ENCODE results near the gene DLX1. TPM values are rescaled to one million over a fixed set of nuclear protein-coding genes. Genes with fewer than 3 reads are reported as not detected.

Gene DLX1
- total and polyA plus RNA-seq, 2 donors: 0.09 to 0.23 TPM

DNA sequence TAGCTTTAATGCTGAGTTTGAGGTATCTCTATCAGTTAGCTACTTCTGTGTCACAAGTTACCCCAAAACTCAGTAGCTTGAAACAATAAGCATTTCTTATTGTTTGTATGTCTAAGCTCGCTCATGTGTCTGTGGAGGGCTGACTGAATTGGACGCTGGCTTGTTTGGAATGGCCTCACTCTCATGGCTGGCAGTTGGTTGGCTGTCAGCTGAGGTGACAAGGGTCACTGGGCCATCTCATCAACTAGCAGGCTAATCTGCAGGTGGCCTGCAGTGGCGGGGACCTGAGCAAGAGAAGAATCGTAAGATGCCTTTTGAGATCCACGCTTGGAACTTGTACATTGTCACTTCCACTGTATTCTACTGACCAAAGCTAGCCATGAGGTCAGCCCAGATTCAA is 30.8 kb downstream of the DLX1 start:
- H3K9me3 ChIP-seq (ENCODE audit: control insufficient read depth in 2 of 2, insufficient read depth in 1 of 2, low read length in 1 of 2): no peaks in the 10 kb centered on the region
- H3K4me1 ChIP-seq (ENCODE audit: control insufficient read depth in 2 of 2, insufficient read depth in 2 of 2, low read length in 2 of 2): no peaks in the 10 kb centered on the region
- WGBS: 96% methylated on average over 5 of the region's 5 CpGs
- no peak overlapping the region for H3K27ac ChIP-seq (ENCODE audit: low read depth in 1 of 2, low read length in 1 of 2)
- H3K4me3 ChIP-seq (ENCODE audit: low read length in 2 of 2): no peak overlapping the region
- no peak for DNase-seq (ENCODE audit: low read depth in 6 of 9, low spot score in 9 of 9)
- peaks cover 0 to 5% of the 10 kb centered on the region in 2 donors for H3K27me3 ChIP-seq (ENCODE audit: control insufficient read depth in 2 of 2, insufficient read depth in 1 of 2, low read length in 1 of 2)
- no peaks in the 10 kb centered on the region for H3K36me3 ChIP-seq (ENCODE audit: control insufficient read depth in 2 of 2, insufficient read depth in 2 of 2, low read length in 1 of 2)

DNA sequence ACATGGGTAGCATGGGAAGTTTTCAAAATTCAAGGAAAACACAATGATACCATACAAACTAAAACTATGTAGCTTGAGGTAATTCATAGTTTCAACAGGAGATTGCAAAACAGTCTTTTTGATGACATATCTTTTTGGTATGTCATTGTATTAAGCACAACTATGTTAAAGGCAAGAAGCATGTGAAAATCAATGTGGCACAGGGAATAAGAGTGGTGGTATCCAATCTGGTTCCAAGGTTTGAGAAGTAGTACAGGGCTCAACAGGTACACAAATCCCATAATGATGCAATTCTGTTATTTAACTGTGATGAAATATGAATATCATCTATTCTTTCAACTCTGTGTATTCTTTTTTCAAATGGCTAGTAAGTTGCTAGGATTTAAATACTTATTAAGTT is 33.8 kb downstream of the DLX1 start:
- H3K27ac ChIP-seq (ENCODE audit: low read depth in 1 of 2, low read length in 1 of 2): no peak overlapping the region
- no peaks in the 10 kb centered on the region for H3K36me3 ChIP-seq (ENCODE audit: control insufficient read depth in 2 of 2, insufficient read depth in 2 of 2, low read length in 1 of 2)
- H3K4me1 ChIP-seq (ENCODE audit: control insufficient read depth in 2 of 2, insufficient read depth in 2 of 2, low read length in 2 of 2): no peaks in the 10 kb centered on the region
- no peak overlapping the region for H3K4me3 ChIP-seq (ENCODE audit: low read length in 2 of 2)
- H3K27me3 ChIP-seq (ENCODE audit: control insufficient read depth in 2 of 2, insufficient read depth in 1 of 2, low read length in 1 of 2): no peaks in the 10 kb centered on the region
- DNase-seq (ENCODE audit: low read depth in 6 of 9, low spot score in 9 of 9): no peak
- no peaks in the 10 kb centered on the region for H3K9me3 ChIP-seq (ENCODE audit: control insufficient read depth in 2 of 2, insufficient read depth in 1 of 2, low read length in 1 of 2)

DNA sequence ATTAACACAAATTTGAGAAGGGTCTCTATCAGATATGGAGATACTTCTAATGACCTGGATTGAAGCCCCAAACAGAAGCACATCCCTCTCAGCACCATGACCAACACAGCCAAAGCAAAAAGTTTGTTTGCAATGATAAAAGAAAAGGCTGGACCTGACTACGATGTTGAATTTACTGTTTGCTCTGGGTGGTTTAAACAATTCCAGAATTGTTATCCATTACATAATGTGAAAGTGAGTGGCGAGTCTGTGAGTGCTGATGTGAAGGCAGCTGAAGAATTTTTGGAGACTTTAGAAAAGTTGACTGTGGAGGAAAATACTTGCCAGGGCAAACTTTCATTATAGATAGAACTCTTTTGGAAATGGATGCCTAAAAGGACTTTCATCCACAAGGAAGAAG is 34.8 kb downstream of the DLX1 start:
- H3K27ac ChIP-seq (ENCODE audit: low read depth in 1 of 2, low read length in 1 of 2): no peak overlapping the region
- 93% methylated on average over 2 of the region's 2 CpGs for WGBS
- no peaks in the 10 kb centered on the region for H3K9me3 ChIP-seq (ENCODE audit: control insufficient read depth in 2 of 2, insufficient read depth in 1 of 2, low read length in 1 of 2)
- H3K36me3 ChIP-seq (ENCODE audit: control insufficient read depth in 2 of 2, insufficient read depth in 2 of 2, low read length in 1 of 2): no peaks in the 10 kb centered on the region
- no peak for DNase-seq (ENCODE audit: low read depth in 6 of 9, low spot score in 9 of 9)
- H3K4me1 ChIP-seq (ENCODE audit: control insufficient read depth in 2 of 2, insufficient read depth in 2 of 2, low read length in 2 of 2): no peaks in the 10 kb centered on the region
- H3K27me3 ChIP-seq (ENCODE audit: control insufficient read depth in 2 of 2, insufficient read depth in 1 of 2, low read length in 1 of 2): no peaks in the 10 kb centered on the region
- H3K4me3 ChIP-seq (ENCODE audit: low read length in 2 of 2): no peak overlapping the region

DNA sequence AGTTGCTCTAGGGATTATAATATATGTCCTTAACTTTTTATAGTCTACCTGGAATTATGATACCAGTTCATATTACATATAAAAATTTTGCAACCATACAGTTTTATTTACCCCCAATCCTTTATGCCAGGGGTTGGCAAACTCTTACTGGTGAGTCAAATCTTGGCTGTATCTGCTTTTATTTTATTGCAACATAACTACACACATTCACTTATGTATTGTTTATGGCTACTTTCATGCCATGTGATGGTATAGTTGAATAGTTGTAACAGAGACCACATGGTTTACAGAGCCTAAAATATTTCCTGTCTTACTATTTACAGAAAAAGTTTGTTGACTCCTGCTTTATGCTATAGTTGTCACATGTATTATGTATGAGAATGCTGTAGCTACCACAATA is 43.2 kb downstream of the DLX1 start:
- H3K27ac ChIP-seq (ENCODE audit: low read depth in 1 of 2, low read length in 1 of 2): no peak overlapping the region
- no peak for DNase-seq (ENCODE audit: low read depth in 6 of 9, low spot score in 9 of 9)

DNA sequence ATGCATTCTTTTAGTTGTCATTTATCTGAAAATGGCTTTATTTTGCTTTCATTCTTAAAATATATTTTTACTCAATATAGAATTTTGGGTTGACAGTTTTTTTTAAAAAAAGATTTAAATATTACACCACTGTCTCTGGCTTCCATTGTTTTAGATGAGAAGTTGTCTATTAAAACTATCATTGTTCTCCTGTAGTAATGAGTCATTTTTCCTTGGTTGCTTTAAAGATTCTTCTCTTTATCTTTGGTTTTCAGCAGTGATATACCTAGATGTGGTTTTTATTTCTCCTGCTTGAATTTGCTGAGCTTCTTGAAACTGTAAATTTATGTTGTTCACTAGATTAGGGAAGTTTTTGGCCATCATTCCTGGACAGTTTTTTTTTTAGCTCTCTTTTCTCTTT is 44.1 kb downstream of the DLX1 start:
- Histone ChIP-seq H3K4me3 (ENCODE audit: low read length in 2 of 2) (no peak overlapping the region), H3K27me3 (ENCODE audit: control insufficient read depth in 2 of 2, insufficient read depth in 1 of 2, low read length in 1 of 2) (no peaks in the 10 kb centered on the region), H3K4me1 (ENCODE audit: control insufficient read depth in 2 of 2, insufficient read depth in 2 of 2, low read length in 2 of 2) (no peaks in the 10 kb centered on the region), H3K9me3 (ENCODE audit: control insufficient read depth in 2 of 2, insufficient read depth in 1 of 2, low read length in 1 of 2) (no peaks in the 10 kb centered on the region), H3K36me3 (ENCODE audit: control insufficient read depth in 2 of 2, insufficient read depth in 2 of 2, low read length in 1 of 2) (no peaks in the 10 kb centered on the region), H3K27ac (ENCODE audit: low read depth in 1 of 2, low read length in 1 of 2) (no peak overlapping the region)
- DNase-seq (ENCODE audit: low read depth in 6 of 9, low spot score in 9 of 9): no peak

More for the DNA sequence above, 43.2 kb downstream of the DLX1 start:
- Histone ChIP-seq H3K4me1 (ENCODE audit: control insufficient read depth in 2 of 2, insufficient read depth in 2 of 2, low read length in 2 of 2) (no peaks in the 10 kb centered on the region), H3K27me3 (ENCODE audit: control insufficient read depth in 2 of 2, insufficient read depth in 1 of 2, low read length in 1 of 2) (no peaks in the 10 kb centered on the region), H3K9me3 (ENCODE audit: control insufficient read depth in 2 of 2, insufficient read depth in 1 of 2, low read length in 1 of 2) (no peaks in the 10 kb centered on the region), H3K4me3 (ENCODE audit: low read length in 2 of 2) (no peak overlapping the region), H3K36me3 (ENCODE audit: control insufficient read depth in 2 of 2, insufficient read depth in 2 of 2, low read length in 1 of 2) (no peaks in the 10 kb centered on the region)

DNA sequence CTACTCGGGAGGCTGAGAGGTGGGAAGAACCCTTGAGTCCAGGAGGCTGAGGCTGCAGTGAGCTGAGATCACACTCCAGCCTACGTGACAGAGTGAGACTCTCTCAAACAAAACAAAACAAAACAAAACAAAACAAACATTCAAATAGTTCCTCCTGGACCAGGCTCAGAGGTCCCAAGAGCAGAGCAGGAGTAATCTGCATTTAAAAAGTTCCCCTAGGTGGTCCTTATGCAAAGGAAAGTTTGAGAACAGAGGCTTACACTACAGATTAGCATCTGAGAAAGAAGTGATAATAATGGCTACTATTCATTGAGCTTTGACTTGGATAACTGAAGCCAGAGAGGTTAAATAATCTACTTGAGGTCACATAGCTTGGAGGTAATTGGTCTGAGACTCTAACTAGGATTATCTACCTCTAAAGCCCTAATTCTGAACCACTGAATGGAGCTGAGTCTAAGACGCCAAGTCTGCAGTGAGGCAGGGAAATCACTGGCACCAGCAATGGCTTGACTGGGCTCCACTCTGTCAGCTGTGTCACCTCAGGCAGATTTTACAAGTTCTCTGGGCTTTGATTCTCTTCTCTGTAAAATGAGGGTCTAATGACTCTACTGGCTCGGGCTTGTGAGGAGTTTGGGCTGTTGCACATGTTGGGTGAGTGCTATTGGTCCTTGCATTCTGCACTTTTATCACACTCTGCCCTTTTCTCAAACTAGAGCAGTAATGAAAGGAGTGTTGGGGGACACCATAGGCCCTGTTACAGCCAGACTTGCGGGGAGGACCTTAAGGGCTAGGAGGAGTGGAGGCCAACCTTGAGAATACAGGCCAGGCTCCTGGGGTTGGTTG is 46.6 kb downstream of the DLX1 start:
- DNase-seq (ENCODE audit: low read depth in 6 of 9, low spot score in 9 of 9): no peak
- no peak overlapping the region for H3K4me3 ChIP-seq (ENCODE audit: low read length in 2 of 2)
- whole genome bisulfite sequencing: 96% methylated on average over 5 of the region's 5 CpGs
- H3K9me3 ChIP-seq (ENCODE audit: control insufficient read depth in 2 of 2, insufficient read depth in 1 of 2, low read length in 1 of 2): no peaks in the 10 kb centered on the region
- no peak overlapping the region for H3K27ac ChIP-seq (ENCODE audit: low read depth in 1 of 2, low read length in 1 of 2)
- H3K36me3 ChIP-seq (ENCODE audit: control insufficient read depth in 2 of 2, insufficient read depth in 2 of 2, low read length in 1 of 2): no peaks in the 10 kb centered on the region
- no peaks in the 10 kb centered on the region for H3K27me3 ChIP-seq (ENCODE audit: control insufficient read depth in 2 of 2, insufficient read depth in 1 of 2, low read length in 1 of 2)
- no peaks in the 10 kb centered on the region for H3K4me1 ChIP-seq (ENCODE audit: control insufficient read depth in 2 of 2, insufficient read depth in 2 of 2, low read length in 2 of 2)

DNA sequence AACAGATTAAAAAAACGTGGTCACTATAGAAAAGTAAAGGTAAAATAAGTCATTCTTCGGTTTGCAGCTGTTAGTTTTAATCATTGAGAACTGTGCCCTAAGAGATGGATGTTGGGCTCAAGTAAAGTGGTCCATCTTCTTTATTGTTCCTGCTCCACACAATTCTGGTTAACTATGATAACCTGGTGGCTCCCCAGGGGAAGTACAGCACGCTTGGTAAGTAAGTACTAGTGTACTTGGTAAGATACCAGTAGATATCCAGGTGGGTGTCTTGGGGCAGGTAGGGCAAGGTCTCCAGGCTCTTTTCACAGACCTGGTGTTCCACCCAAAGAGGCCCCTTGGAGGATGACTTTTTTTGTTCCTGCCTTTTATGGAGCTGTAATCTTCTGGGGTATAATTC is 49.0 kb downstream of the DLX1 start:
- H3K9me3 ChIP-seq (ENCODE audit: control insufficient read depth in 2 of 2, insufficient read depth in 1 of 2, low read length in 1 of 2): no peaks in the 10 kb centered on the region
- H3K4me3 ChIP-seq (ENCODE audit: low read length in 2 of 2): no peak overlapping the region
- no peaks in the 10 kb centered on the region for H3K36me3 ChIP-seq (ENCODE audit: control insufficient read depth in 2 of 2, insufficient read depth in 2 of 2, low read length in 1 of 2)
- no peaks in the 10 kb centered on the region for H3K4me1 ChIP-seq (ENCODE audit: control insufficient read depth in 2 of 2, insufficient read depth in 2 of 2, low read length in 2 of 2)
- WGBS: 95% methylated on average over 3 of the region's 3 CpGs
- H3K27me3 ChIP-seq (ENCODE audit: control insufficient read depth in 2 of 2, insufficient read depth in 1 of 2, low read length in 1 of 2): no peaks in the 10 kb centered on the region
- H3K27ac ChIP-seq (ENCODE audit: low read depth in 1 of 2, low read length in 1 of 2): no peak overlapping the region
- DNase-seq (ENCODE audit: low read depth in 6 of 9, low spot score in 9 of 9): no peak

DNA sequence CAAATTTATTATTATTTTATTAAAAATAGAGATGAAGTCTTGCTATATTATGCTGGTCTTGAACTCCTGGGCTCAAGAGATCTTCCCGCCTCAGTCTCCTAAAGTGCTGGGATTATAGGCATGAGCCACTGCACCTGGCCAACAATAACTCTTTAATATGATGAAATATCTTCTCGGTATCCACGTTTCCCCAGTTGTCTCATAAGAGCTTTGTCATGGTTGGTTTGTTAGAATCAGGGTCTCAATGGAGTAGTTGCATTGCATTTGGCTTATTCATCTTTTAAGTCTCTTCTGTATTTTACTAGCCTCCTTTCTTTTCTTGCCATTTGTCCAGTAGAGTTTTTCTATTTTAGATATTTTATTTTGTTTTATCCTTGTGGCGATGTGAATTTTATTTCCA is 50.1 kb downstream of the DLX1 start:
- no peaks in the 10 kb centered on the region for H3K27me3 ChIP-seq (ENCODE audit: control insufficient read depth in 2 of 2, insufficient read depth in 1 of 2, low read length in 1 of 2)
- no peaks in the 10 kb centered on the region for H3K4me1 ChIP-seq (ENCODE audit: control insufficient read depth in 2 of 2, insufficient read depth in 2 of 2, low read length in 2 of 2)
- no peak for DNase-seq (ENCODE audit: low read depth in 6 of 9, low spot score in 9 of 9)
- no peak overlapping the region for H3K27ac ChIP-seq (ENCODE audit: low read depth in 1 of 2, low read length in 1 of 2)
- no peaks in the 10 kb centered on the region for H3K36me3 ChIP-seq (ENCODE audit: control insufficient read depth in 2 of 2, insufficient read depth in 2 of 2, low read length in 1 of 2)
- H3K4me3 ChIP-seq (ENCODE audit: low read length in 2 of 2): no peak overlapping the region
- H3K9me3 ChIP-seq (ENCODE audit: control insufficient read depth in 2 of 2, insufficient read depth in 1 of 2, low read length in 1 of 2): no peaks in the 10 kb centered on the region
- WGBS: 96% methylated on average over 4 of the region's 4 CpGs

DNA sequence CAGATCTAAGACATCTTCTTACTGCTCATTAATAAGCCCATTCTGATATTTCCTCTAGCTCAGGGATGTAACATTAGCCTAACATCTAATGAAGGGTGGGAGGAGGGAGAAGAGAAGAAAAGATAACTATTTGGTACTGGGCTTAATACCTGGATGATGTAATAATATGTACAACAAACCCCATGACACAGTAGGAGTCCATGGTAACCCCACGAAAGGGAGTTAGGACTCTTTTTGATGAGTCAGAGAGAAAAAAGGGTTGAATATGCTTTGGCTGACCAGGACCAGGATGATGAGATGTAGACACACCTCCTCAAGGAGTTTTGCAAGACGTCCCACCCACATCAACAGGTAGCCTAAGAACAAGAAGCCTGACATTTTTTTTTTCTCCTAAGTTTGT is 51.8 kb downstream of the DLX1 start:
- no peak for DNase-seq (ENCODE audit: low read depth in 6 of 9, low spot score in 9 of 9)
- Histone ChIP-seq H3K4me3 (ENCODE audit: low read length in 2 of 2) (no peak overlapping the region), H3K4me1 (ENCODE audit: control insufficient read depth in 2 of 2, insufficient read depth in 2 of 2, low read length in 2 of 2) (no peaks in the 10 kb centered on the region), H3K27me3 (ENCODE audit: control insufficient read depth in 2 of 2, insufficient read depth in 1 of 2, low read length in 1 of 2) (no peaks in the 10 kb centered on the region), H3K27ac (ENCODE audit: low read depth in 1 of 2, low read length in 1 of 2) (no peak overlapping the region), H3K9me3 (ENCODE audit: control insufficient read depth in 2 of 2, insufficient read depth in 1 of 2, low read length in 1 of 2) (no peaks in the 10 kb centered on the region), H3K36me3 (ENCODE audit: control insufficient read depth in 2 of 2, insufficient read depth in 2 of 2, low read length in 1 of 2) (no peaks in the 10 kb centered on the region)
- 93% methylated on average over 2 of the region's 2 CpGs for WGBS

Data from thymus (tissue), 11 donors.